Glomerular visceral epithelial cell (primary cell): ENCODE results near the gene NAA25.
"Not testable (repeated sequence)": the region's sequence is repeated elsewhere in the genome, so short reads cannot be mapped to it uniquely, and the experiment has no call there.

Source experiments
- DNase-seq: peaks from one replicate; pipeline ENCODE4 v3.0.0-alpha.2; 2016; ENCODE audit errors: extremely low spot score

The NAA25 gene

GRCh38 chr12:112116232-112117060 lies 7.9 kb upstream of the NAA25 start:
- no peak for DNase-seq

GRCh38 chr12:112115259-112116045 lies 6.9 kb upstream of the NAA25 start:
- DNase-seq, result no peak

GRCh38 chr12:112112409-112113133 lies 4.0 kb upstream of the NAA25 start:
- DNase-seq, result no peak

- no peak for DNase-seq
These were observed 3.3 kb upstream of the NAA25 start for GRCh38 chr12:112111931-112112330.

- not testable (repeated sequence) for DNase-seq
These were observed 2.4 kb upstream of the NAA25 start for GRCh38 chr12:112110787-112111662.

GRCh38 chr12:112107306-112108201 lies 1.0 kb downstream of the NAA25 start:
- no peak for DNase-seq

GRCh38 chr12:112105891-112106290 lies 2.7 kb downstream of the NAA25 start:
- no peak for DNase-seq

GRCh38 chr12:112103758-112104503 lies 4.7 kb downstream of the NAA25 start:
- no peak for DNase-seq

- not testable (repeated sequence) for DNase-seq
These were observed 5.8 kb downstream of the NAA25 start for GRCh38 chr12:112102746-112103145.

- no peak for DNase-seq
These were observed 6.5 kb downstream of the NAA25 start for GRCh38 chr12:112102127-112102526.

GRCh38 chr12:112100500-112100899 lies 8.1 kb downstream of the NAA25 start:
- DNase-seq, result not testable (repeated sequence)

GRCh38 chr12:112097641-112098040 lies 10.9 kb downstream of the NAA25 start:
- no peak for DNase-seq

- peak; percentile 52 for DNase-seq
These were observed 11.9 kb downstream of the NAA25 start for GRCh38 chr12:112096667-112097066.

GRCh38 chr12:112096070-112096469 lies 12.5 kb downstream of the NAA25 start:
- no peak for DNase-seq

- no peak for DNase-seq
These were observed 17.0 kb downstream of the NAA25 start for GRCh38 chr12:112091563-112091962.

GRCh38 chr12:112087851-112088250 lies 20.7 kb downstream of the NAA25 start:
- no peak for DNase-seq

- no peak for DNase-seq
These were observed 21.3 kb downstream of the NAA25 start for GRCh38 chr12:112087055-112087850.

- DNase-seq, result no peak
These were observed 42.0 kb downstream of the NAA25 start for GRCh38 chr12:112066566-112066965.

GRCh38 chr12:112063273-112063672 lies 45.3 kb downstream of the NAA25 start:
- DNase-seq, result no peak
